HG03521 (cell line): Measurements from ENCODE around the gene CES1.
"Not testable (repeated sequence)": the region's sequence is repeated elsewhere in the genome, so short reads cannot be mapped to it uniquely, and the experiment has no call there.

Experiments
- ATAC-seq: cut with Tn5 transposase; IDR thresholded peaks from one replicate; pipeline ENCODE4 v1.9.1; 2021; ENCODE audit warnings: mild to moderate bottlenecking, moderate library complexity; ENCODE audit not compliant: unreplicated experiment

The CES1 gene

DNA sequence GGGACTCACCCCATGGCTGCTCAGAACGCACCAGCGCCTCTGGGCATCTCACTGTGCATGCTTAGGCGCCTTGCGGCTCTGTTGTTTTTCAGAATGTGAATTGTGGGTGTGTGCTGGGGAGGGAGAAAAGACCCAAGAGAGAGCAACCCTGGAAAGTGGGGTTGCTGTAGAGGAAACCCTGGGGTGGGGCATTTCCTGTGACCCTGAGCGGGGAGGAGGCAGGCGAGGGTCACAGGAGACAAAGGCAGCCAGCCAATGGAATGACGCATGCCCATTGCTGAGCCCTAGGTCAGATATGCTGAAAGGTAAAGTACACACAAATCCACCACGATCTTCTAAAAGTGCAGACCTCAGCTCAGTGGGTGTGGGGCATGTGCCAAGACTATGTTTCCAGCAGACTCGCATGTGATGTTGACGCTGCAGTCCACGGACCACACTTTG, 39.9 kb downstream of the CES1 start:
- not testable (repeated sequence) for ATAC-seq

DNA sequence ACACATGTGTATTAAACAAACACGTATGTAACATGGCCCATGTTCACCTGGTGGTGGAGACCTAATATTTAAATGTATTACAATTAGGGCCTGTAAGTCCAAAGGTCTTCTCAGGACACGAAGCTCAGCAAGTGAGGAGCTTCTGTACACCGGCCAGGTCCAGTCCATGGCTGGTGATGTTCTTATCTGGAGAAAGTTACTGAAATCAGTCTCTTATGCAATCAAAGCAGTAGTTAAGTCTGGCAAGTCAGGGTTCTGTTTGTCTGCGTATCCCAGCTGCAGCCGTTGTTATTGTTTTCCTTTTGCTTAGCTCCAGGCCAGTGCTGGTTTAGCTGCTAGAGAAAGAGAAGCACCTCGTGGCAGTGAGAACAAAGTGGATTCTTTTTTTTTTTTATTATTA, 41.4 kb downstream of the CES1 start:
- not testable (repeated sequence) for ATAC-seq

DNA sequence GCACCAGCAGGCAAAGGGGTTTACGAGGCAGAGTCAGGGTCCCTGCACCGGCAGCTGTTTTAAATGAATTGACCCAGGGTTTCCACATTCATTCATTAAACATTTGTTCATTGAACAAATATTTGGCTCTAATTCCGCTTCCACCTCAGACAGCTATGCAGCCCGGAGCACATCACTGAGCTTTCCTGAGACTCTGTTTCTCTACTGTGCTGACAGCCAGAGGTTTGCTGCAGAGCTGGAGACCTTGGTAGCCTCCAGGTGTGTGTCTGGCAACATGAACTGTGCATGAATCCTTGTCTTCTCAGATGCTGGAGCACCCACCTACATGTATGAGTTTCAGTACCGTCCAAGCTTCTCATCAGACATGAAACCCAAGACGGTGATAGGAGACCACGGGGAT, 42.7 kb downstream of the CES1 start:
- not testable (repeated sequence) for ATAC-seq

- ATAC-seq = not testable (repeated sequence)
These were observed 50.2 kb downstream of the CES1 start for GRCh38 chr16:55782793-55783091.

GRCh38 chr16:55782091-55782792, 50.7 kb downstream of the CES1 start:
- not testable (repeated sequence) for ATAC-seq

DNA sequence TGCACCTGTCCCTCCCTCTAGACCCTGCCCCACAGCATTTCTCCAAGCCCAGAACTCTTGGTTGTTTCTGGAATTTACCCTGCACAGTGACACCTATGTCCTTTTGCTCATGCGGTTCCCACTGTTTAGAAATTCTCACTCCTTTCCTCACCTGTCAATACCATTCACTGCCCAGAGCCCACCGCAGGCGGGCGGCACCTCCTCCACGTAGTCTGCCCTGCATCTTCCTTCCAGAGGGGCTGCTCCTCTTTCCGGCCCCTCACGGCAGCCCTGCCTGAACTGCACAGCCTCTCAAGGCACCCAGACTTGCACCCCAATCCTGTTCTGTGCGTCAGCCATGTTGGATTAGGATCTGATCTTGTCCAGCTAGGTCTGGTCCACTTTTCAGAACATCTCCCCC, 51.4 kb downstream of the CES1 start:
- ATAC-seq = not testable (repeated sequence)

DNA sequence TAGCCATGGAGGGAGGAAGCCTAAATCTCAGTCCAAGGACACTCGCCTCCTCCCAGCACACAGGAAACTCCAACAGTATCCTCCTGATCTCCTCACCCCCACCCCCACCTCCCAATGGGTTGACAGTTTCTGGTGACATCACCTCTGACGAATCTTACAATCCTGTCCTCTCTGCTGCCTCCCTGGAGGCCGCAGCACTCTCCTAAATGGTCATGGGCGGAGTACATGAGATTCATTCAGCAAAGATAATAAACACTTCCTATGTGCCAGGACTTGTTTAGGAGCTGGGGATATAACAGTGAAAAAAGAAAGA, 52.8 kb downstream of the CES1 start:
- not testable (repeated sequence) for ATAC-seq

DNA sequence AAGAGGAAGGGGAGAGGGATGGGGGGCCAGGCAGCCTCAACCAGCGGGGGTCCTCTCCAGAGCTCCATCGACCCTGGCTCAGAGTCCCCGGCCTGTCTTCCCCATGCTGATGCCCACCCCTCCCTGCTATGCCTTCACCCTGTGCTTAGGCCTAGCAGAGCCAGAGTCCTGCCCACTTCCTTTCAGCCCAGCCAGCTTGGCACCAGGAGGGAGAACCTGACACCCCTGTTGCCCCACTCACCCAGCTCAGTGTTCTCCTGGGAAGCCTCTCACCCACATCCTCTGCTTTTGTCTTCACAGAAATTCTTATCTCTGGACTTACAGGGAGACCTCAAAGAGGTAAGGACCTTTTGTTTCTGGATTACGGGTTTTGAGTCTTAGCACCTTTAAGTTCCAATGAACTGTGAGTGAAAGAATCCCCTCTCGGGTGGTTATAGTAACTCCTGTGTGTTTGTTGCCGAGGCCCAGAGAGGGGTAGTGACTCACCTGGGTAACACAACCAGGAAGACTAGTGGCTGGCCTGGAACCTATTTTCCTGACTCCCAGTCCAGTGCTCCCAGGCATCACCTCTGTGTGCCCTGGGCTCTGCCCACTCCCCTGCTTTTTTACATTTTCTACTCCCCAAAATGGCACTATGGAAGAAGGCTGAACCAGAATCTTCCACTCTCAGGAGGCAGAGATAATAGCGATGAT, 53.3 kb downstream of the CES1 start:
- ATAC-seq = no peak

- ATAC-seq = no peak
These were observed 54.1 kb downstream of the CES1 start for GRCh38 chr16:55778757-55779156.

GRCh38 chr16:55775857-55776256, 57.0 kb downstream of the CES1 start:
- no peak for ATAC-seq

GRCh38 chr16:55773859-55774549, 58.9 kb downstream of the CES1 start:
- no peak for ATAC-seq

DNA sequence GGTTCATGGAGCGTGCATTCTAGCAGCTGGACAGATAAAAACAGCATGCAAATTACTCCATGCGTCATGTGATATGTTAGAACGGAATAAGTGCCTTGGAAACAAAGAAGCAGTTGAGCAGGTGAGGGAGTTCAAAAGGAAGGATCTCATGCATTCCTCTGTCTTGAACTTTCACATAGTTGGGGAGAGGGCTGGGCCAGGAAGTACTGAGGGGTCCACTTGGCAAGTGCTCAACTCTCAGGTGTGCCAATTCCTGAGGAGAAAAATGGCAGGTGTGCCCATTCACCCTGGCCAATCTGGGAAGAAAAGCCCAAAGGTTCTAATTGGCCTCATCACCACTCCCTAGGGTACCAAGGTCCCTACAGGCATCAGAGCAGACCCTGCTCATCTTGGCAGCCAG, 67.7 kb downstream of the CES1 start:
- ATAC-seq = no peak

DNA sequence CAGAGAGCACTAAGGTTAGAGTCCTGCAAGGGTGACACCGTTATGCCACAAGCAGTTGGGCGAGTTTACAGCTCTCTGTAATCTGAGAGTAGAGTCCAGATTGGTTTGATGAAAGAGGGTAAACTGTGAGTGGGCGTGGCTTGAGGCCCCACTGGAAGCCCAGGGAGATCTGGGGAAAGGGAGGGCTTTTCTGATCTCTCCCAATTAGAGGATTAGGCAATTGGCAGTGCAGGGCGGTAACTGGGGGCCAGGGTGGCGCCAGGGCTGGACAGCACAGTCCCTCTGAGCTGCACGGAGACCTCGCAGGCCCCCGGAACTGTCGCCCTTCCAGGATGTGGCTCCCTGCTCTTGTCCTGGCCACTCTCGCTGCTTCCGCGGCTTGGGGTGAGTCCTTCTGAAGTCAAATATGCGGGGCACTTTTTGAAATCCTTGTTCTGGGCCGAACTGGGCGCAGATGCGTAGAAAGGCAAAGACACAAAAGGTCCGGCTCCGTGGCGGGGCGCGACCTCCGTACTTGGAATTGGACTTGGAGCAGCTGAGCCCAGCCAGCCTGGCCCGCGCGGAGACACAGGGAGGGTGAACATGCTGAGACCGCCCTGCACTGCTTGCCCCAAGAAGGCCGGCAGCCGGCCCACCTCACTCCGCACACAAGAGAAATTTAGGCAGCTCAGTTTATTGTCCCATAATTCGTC, 72.4 kb downstream of the CES1 start:
- no peak for ATAC-seq

DNA sequence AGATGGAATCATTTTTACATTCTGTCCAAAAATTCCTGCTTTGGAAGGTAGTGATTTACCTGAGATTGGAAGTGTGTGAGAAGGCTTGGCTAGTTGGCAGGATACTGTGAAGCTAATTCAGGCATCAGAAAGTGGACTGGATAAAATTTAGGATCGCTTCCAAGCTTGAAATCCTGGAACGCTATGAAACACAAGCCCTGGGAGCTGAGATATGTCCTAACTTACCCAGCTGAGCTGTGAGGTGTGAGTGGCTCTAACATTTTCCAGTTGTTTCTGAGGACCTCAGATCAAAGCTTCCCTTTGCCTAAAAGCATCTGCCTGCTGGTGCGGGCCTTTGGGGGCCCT, 73.0 kb downstream of the CES1 start:
- ATAC-seq = not testable (repeated sequence)

DNA sequence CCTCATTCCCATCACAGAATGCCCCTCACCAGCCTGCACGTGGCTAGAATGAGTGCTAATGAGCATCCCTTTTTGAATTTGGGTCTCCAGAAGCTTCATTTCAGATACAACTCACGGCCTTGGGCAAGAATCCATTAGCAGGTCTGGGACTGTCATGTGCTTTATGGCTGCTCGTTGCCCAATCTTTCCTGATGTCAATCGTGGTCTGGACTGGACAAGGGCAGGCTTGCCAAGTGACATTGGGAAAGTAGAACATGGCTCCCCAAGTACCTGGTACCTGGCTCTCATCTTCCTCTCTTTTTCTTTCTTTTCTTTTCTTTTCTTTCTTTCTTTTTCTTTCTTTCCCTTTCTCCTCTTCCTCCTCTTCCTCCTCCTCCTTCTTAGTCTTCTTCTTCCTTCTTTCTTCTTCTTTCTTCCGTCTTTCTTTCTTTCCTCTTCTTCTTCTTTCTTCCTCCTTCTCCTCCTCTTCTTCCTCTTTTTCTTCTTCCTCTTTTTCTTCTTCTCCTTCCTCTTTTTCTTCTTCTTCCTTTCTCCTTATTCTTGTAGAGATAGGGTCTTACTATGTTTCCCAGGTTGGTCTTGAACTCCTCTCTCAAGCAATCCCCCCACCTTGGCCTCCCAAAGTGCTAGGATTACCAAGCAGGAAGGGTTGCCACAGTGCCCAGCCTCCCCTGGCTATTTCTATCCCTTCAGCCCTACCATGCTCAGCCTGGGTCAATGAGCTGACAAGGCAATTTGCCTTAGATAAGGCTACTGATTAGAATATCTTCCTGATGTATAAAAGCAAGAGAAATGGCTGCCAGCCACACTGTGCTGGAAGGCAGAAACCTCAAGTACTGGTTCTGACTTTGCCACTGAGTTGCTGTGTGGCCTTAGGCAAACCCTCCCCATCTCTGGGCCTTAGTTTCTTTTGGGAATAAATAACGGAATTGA, 75.0 kb downstream of the CES1 start:
- ATAC-seq = not testable (repeated sequence)

- ATAC-seq = no peak
These were observed 75.9 kb downstream of the CES1 start for GRCh38 chr16:55756963-55757362.

DNA sequence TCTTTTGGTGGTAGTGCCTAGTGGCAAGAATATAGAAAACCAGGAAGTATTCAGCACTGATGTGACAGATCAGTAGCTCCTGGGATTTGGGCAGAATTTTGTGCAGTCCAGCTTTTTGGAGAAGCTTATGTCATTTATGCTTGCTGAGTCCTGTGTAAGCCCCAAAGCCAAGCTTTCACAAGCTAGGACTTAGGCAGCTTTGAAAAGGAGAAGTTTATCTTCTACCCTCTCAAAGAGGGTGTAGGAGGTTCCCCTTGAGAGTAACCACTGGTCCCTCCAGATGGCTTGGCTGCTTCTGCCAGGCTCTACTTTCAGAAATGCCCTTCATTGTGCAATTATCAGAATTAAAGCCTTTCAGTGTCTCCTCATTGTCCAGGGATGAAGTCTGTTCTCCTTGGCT, 78.8 kb downstream of the CES1 start:
- no peak for ATAC-seq

GRCh38 chr16:55753145-55753631, 79.7 kb downstream of the CES1 start:
- ATAC-seq = not testable (repeated sequence)
